Measurements from ENCODE around the gene NMRK1. TPM values are rescaled to one million over a fixed set of nuclear protein-coding genes. Genes with fewer than 3 reads are reported as not detected.

NMRK1 gene
- 10 to 100 TPM; 14.0 to 27.2 (median 19.0) TPM for total RNA-seq
- long read RNA-seq, donor 1, partial matches to known transcripts = 0 of 17 reads
- long read RNA-seq, donor 1, other reads (novel, unspliced or antisense) = 12 of 17 reads
- long read RNA-seq, donor 2, transcript NMRK1-201 (9 exons, 1,185 nt) = major isoform, 11 of 37 reads
- long read RNA-seq, donor 2, partial matches to known transcripts = 0 of 37 reads
- long read RNA-seq, donor 2, other reads (novel, unspliced or antisense) = 18 of 37 reads

GRCh38 chr9:75087824-75088645, at the start of gene NMRK1, which contains the start of gene OSTF1:
Gene NMRK1, minus strand, starts transcription at chr9:75088155. Its CDS starts 5,040 bp downstream, at chr9:75083115.
Gene OSTF1, plus strand, starts transcription at chr9:75088514. Its CDS starts 179 bp downstream, at chr9:75088693.
- H3K4me3 ChIP-seq = peak within 1 kb of the TSS; percentile 85
- DNase-seq (peak; percentile 94 to 98 (median 97)), ATAC-seq (peak; percentile 91)
- peaks cover 35% of the 10 kb centered on the region for H3K4me1 ChIP-seq (ENCODE audit: low read depth)
- intact Hi-C loops (cut with DNase I, micrococcal nuclease) = loop anchor here in 1 of 2 donors (10.0 kb wide), 1 partner anchor 63 kb away; the partner anchor contains the start of gene CARNMT1
- H3K9me3 ChIP-seq = no peaks in the 10 kb centered on the region
- peak; percentile 27 for TF ChIP-seq CTCF (IDR thresholded peaks at IDR 0.05)
- H3K36me3 ChIP-seq (ENCODE audit: low read depth) = no peaks in the 10 kb centered on the region

GRCh38 chr9:75134495-75134894, 46.5 kb upstream of the NMRK1 start:
- Histone ChIP-seq H3K4me3 (no peak overlapping the region), H3K4me1 (ENCODE audit: low read depth) (no peaks in the 10 kb centered on the region), H3K36me3 (ENCODE audit: low read depth) (peaks cover 8% of the 10 kb centered on the region), H3K9me3 (no peaks in the 10 kb centered on the region)
- ATAC-seq (no peak), DNase-seq (no peak)
- intact Hi-C loops (cut with DNase I, micrococcal nuclease) = no loop called here
- no peak for TF ChIP-seq CTCF (IDR thresholded peaks at IDR 0.05)

GRCh38 chr9:75133396-75133795, 45.4 kb upstream of the NMRK1 start:
- Histone ChIP-seq H3K36me3 (ENCODE audit: low read depth) (peaks cover 8% of the 10 kb centered on the region), H3K9me3 (no peaks in the 10 kb centered on the region), H3K4me3 (no peak overlapping the region), H3K4me1 (ENCODE audit: low read depth) (no peaks in the 10 kb centered on the region)
- ATAC-seq (no peak), DNase-seq (no peak)
- TF ChIP-seq CTCF (IDR thresholded peaks at IDR 0.05) = no peak
- intact Hi-C loops (cut with DNase I, micrococcal nuclease) = no loop called here

GRCh38 chr9:75132244-75132643, 44.3 kb upstream of the NMRK1 start:
- ATAC-seq = no peak
- intact Hi-C loops (cut with DNase I, micrococcal nuclease) = no loop called here
- H3K36me3 ChIP-seq (ENCODE audit: low read depth) = peaks cover 8% of the 10 kb centered on the region
- TF ChIP-seq CTCF (IDR thresholded peaks at IDR 0.05) = no peak
- no peak for DNase-seq
- no peaks in the 10 kb centered on the region for H3K9me3 ChIP-seq
- no peak overlapping the region for H3K4me3 ChIP-seq
- no peaks in the 10 kb centered on the region for H3K4me1 ChIP-seq (ENCODE audit: low read depth)

GRCh38 chr9:75131700-75132099, 43.7 kb upstream of the NMRK1 start:
- TF ChIP-seq CTCF (IDR thresholded peaks at IDR 0.05) = no peak
- Histone ChIP-seq H3K4me3 (no peak overlapping the region), H3K4me1 (ENCODE audit: low read depth) (no peaks in the 10 kb centered on the region), H3K36me3 (ENCODE audit: low read depth) (peaks cover 8% of the 10 kb centered on the region), H3K9me3 (no peaks in the 10 kb centered on the region)
- intact Hi-C loops (cut with DNase I, micrococcal nuclease) = no loop called here
- no peak for DNase-seq
- no peak for ATAC-seq
